HG02588 (cell line): ENCODE results near the gene PPP1R14B.

Experiments used
- ATAC-seq: cut with Tn5 transposase; IDR thresholded peaks from one replicate; pipeline ENCODE4 v1.9.1; 2021; ENCODE audit warnings: mild to moderate bottlenecking, moderate library complexity; ENCODE audit not compliant: unreplicated experiment

Gene PPP1R14B, protein sequence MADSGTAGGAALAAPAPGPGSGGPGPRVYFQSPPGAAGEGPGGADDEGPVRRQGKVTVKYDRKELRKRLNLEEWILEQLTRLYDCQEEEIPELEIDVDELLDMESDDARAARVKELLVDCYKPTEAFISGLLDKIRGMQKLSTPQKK

DNA sequence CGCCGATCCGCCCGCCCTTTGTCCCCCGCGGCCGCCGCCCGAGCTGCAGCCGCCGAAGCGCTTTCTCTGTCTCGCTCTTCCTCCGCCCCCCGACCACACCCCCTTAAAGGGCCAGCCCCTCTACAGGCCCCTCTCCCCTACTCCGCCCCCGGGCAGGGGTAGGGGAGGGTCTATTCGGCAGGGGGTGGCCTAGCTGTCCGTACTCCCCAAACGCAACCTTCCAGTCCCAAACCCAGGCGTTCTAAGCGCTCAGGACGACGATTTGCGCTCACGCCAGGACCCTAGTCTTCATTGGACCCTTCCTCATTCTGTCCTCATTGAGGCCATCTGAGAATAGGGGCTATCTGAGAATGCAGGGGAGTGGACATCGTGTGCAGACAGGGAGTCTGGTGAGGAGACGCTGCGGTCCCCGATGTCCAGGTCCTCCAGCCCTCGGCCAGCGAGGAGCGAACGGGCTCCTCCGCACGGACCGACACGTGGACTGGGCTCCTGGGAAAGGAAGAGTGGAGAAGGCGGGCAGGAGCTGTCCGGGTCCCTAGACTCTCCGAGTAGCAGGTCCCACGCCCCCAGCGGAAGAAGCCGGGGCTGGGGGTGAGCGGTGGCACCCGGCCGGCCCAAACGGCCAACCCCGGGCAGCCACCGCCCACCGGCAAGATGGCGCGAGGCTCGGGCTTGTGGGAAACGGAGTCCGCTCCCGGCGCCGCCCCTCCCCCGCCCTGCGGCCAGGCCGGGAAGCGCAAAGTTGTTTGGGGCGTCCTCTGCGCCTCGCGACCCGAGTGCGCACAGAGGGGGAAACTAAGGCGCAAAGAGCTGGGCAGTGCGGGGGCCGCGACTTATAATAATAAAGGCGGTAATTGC, at the start of gene PPP1R14B:
PPP1R14B (minus strand) TSS at position 73 of the 858 bp plus-strand sequence. CDS start 270 bp downstream, outside the sequence.
- peak; percentile 29 for ATAC-seq

DNA sequence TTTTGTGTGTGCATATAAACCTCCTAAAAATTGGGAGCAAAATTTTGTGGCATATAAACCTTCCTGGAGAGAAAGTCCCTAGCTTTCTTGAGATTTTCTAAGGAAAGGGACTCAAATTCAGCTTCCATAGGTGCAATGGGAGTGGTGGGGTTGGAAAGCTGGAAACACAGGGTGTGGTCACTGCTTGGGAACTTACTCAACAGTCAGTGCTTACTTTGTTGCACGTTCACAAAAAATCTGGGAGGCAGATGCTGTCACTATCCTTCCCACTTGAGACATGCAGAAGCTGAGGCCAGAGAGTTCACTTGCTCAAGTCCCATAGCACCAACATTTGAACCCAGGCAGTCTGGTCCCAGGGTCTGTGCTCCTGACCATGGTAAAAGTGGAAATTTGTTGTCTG, 49.5 kb upstream of the PPP1R14B start:
- no peak for ATAC-seq

DNA sequence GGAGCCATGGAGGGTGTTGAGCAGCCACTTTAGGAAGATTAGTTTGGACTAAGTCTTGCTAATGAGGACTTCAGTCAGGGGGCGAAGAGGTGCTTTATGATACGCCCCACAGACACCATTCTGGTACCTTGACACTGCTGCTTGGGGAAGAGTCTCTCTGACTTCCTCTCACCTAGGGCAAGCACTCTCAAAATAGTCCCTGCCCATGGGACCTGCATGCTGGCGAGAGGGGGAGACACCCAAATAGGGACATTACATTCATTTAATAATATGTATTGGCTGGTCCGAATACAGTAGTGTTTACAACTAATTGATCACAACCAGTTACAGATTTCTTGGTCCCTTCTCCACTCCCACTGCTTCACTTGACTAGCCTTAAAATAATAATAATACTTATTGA, 49.0 kb upstream of the PPP1R14B start:
- ATAC-seq = no peak

DNA sequence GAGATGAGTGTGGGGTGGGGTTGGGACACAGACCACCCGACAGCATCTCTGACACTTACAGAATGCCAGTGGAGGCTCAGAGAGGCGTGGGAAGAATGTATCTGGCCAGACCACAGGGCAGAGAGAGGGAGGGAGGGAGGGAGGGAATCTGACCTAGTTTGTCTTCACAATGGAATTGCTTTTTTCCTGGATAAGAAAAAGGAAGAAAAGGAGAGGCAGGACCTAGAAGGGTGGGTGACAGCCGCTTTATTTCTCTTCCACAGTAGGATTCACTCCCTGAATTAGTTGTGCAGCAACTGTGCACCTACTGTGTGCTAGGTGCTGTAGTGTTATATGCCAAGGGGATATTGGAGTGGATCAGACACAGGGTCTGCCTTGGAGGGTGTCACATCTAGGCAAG, 48.0 kb upstream of the PPP1R14B start:
- no peak for ATAC-seq

DNA sequence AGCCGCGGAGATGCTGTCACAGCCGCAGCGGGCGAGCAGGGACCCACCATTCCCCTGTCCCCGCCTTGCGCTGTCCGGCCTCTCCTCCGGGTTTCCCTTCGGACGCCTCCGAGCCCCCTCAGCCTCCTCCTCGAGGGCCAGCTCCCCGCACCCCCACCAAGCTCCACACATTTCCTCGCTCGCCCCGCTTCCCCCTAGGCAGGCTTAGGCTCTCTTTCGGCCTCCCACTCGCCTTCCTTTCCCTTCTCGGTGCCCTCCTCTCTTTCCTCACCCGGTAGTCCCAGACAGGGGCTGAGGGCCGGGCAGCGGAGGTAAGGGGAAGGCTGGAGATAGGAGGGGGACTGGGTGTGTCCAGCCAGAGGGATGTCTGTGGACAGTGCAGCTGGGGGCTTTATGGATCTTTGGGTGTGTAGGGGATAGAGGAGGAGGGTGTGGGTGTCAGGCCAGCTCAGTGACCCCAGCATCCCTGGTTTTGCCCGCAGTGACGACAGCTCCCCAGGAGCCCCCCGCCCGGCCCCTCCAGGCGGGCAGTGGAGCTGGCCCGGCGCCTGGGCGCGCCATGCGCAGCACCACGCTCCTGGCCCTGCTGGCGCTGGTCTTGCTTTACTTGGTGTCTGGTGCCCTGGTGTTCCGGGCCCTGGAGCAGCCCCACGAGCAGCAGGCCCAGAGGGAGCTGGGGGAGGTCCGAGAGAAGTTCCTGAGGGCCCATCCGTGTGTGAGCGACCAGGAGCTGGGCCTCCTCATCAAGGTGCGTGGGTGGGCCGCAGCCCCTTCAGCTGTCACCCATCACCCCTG, 45.9 kb upstream of the PPP1R14B start:
- ATAC-seq = no peak

DNA sequence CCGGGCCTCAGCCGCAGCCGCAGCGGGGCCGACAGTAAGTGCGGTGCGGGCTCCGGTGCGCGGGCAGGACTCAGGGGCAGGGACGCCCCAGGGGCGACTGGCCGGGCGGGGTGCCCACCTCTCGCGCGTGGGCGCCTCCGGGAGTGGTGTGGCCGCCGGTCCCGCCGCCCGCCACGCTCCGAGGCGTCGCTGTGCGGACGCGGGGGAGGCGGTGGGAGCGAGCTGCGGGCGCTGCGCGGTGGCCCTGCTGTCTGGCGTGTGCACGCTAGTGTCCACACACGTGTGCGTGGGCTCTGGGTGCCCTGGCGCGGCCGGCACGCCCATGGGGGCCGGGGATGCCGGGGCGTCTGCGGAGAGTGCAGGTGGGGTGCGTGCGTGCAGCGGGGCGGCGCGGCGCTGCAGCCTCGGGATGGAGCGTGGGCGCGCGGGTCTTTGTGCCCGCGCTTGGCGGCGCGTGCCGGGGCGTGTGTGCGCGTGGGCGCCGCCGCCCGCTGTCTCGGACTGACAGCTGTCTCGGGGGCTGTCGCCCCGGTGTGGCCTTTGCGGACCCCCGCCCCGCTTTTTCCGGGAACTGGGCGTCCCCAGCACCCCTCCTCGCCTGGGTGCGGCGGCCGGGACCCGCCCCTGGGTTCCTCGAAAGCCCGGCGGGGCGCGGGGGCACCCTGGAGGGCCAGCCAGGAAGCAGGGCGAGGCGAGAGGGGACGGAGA, 45.2 kb upstream of the PPP1R14B start:
- no peak for ATAC-seq

DNA sequence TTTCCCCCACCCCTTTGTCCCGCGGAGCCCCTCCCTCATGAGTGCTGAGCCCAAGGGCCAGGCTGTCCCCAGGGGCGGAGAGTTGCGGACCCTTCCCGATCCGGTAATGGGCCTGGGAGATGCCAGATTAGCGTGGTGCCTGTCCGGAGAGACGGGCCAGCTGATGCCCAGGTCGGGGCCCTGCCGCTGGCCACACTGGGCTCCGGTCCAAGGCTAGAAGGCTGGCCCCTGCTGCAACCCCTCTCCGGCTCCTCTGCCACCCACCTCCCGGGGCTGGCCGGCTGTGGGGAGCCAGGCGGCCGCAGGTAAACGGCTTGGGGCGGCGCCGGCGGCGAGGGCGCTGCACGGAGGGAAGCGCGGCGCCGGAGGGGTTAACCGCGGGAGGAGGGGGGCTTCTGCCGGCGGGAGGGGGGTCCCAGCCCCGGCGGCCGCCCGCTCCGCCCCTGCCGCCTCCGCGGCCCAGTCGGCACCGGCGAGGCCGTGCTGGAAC, 44.6 kb upstream of the PPP1R14B start, which contains the start of gene KCNK4:
KCNK4 (plus strand) TSS at position 41 of the 490 bp plus-strand sequence. CDS start 1,717 bp downstream, outside the sequence.
- ATAC-seq = no peak

DNA sequence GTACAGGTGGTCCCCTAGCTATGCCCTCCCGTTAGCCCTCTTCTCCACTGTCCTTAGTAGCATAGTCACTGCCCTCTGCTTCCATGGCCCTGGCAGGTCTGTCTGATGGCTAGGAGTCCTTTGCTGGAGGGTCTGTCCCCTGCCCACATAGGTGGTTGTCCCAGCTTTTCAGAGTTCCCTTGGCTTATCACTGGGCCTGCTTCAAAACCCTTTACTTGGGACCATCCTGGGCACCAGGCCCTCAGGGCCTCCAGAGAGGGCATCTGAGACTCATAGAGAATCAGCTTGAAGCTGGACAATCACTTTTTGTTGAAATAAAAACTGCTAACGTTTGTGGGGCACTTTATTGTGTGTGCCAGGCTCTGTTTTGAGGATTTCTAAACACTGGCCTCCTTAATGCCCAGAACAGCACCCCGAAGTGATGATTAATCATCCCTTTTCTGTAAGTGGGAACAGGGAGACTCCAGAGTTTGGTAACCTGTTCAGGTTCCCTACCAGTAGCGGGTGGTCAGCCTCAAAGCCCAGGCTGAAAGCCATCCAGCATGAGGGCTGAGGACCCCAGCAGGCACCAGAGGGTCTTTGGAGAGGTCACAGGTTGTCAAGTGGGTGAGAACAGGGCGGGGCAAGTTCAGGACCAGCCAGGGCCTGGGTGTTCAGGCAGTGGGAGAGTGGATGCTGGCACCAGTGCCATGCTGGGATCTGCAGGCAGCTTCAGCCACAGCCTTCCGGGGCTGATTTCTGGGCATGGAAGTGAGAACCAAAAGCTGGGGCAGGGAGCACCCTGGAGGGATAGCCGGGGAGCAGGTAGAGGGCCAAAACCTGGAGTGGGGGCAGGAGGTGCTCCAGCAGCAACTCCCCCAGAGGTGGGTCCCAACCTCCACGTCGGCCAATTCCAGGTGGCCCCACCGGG, 43.9 kb upstream of the PPP1R14B start:
- no peak for ATAC-seq

DNA sequence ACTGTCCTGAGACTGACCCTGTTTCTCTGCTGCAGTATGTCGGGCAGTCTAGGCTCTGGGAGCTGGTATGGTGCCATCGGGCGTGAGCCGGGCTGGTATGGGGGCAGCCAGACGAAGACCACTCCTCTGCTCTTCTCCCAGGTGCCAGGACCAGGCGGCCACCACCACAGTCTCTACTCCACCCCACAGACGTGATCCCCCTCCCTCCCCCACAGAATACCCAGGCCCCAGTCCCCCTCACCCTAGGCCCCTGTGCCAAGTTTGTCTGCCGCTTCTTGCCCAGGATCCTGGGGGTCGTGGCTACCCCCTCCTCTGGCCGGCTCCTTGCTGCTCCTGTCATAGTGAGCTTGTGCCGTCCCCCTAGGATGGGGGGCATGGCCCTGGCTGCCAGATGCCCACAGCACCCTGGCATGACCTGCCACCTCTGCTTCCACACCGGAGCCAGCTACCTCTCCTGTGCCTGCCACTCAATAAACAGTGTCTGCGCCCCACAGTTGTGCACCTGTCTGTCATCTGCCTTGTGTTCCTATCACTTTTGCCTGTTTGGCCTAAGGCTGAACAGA, 42.3 kb upstream of the PPP1R14B start:
- no peak for ATAC-seq

DNA sequence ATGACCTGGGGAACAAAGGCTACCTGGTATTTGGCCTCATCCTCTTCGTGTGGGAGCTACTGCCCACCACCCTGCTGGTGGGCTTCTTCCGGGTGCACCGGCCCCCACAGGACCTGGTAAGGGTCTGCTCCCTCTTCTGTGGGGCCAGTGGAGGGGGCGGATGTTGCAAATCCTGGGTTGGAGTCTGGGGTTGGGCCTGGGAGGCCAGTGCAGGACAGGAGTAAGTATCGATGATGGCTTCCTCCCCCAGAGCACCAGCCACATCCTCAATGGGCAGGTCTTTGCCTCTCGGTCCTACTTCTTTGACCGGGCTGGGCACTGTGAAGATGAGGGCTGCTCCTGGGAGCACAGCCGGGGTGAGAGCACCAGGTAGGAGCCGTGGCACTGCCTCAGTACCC, 41.6 kb upstream of the PPP1R14B start:
- ATAC-seq = no peak

DNA sequence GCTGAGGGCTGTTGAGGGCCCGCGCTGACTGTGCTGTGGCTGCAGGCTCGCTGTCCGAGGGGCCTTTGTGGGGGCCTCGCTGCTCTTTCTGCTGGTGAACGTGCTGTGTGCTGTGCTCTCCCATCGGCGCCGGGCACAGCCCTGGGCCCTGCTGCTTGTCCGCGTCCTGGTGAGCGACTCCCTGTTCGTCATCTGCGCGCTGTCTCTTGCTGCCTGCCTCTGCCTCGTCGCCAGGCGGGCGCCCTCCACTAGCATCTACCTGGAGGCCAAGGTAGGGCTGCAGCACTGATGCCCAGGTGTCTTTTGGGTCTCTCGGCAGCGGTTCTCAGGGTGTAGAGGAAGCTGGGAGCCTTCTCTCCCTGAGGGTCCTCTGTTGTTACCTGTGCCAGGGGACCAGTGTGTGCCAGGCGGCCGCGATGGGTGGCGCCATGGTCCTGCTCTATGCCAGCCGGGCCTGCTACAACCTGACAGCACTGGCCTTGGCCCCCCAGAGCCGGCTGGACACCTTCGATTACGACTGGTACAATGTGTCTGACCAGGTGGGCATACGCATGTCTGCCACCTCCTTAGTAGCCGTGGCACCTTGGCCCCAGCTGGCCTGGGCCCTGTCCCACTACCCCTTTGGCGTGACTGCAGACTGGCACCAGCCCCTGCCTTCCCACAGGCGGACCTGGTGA, 41.1 kb upstream of the PPP1R14B start:
- no peak for ATAC-seq

DNA sequence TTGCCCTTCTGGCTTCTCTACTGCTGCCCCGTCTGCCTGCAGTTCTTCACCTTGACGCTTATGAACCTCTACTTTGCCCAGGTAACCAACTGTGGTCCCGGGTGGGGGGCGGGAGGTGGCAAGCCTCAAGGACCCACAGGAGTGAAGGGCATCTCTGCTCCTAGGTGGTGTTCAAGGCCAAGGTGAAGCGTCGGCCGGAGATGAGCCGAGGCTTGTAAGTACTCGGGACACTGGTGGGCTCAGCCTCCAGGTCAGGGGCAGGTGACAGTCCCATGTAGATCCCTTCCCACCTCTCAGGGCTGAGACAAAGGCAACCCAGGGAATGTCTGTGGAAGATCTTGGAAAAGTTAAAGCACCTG, 40.0 kb upstream of the PPP1R14B start:
- ATAC-seq = no peak

DNA sequence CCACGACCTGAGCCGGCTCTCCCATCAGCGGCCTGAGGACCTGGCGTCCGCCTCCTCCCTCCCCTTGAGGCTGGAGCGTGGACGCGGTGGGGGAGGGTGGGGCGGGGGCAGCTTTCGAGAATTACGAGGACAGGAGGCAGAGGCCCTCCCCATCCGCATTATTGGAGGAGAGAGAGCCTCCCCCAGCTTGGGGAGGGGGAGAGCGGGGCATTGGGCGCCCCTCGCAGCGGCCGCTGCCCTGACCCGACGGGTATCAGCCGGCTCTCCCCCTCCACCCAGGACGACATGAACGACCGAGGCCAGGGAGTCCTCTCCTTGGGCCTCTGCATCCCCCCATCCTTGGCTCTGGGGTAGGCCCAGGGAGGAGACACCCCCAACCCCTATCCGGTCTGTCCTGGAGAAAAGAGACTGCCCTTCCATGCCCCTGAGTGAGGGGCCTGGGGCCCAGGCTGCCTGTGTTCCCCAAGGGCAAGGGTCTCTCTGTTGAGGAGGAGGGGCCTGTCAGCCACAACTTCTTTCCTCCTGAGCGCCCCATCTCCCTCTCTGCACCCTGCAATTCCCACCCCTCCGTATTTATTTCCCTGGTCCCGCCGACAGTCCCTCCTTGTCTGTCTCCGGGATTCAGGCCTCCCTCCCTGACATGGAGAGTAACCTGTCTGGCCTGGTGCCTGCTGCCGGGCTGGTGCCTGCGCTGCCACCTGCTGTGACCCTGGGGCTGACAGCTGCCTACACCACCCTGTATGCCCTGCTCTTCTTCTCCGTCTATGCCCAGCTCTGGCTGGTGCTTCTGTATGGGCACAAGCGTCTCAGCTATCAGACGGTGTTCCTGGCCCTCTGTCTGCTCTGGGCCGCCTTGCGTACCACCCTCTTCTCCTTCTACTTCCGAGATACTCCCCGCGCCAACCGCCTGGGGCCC, 39.4 kb upstream of the PPP1R14B start:
- ATAC-seq = no peak

DNA sequence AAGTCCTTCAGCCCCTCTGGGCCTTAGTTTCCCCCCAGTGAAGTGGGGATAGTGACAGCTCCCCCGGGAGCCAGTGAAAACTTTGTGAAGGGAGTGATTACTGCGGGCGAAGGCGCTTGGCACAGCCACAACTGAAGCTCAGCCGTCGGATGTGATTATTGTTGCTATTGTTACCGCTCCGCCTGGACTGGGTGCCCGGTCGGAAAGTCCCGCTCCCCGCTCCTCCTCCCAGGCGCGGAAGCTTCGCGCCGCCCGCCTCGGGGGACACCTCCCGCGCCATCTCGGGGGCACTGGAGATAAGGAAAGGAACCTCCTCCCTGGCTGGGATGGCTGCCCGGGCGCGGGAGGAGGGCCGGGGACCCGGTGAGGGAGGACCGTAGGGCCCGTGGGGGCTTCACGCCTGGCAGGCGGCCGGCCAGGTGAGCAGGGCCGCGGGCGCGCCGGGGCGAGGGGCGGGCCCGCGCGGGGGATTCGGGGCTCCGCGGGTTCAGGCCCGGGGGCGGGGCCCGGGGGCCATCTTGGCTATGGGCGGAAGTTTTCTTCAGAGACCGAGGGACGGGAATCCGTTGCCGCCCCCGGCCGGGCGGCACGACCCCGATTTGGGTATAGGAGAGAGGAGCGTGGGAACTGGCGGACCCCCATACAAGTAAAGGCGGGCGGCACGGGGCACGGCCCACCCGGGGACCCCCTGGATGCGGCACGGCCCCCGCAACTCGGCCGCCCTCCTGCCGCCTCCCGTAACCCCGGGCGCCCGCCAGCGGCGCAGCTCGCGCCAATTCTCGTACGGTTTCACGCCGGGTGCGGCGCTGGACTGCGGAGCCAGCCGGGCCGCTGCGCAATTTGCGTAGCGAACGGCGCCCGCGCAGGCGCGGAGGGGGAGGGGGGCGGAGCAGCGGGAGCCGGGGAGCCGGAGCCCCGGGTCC, 38.5 kb upstream of the PPP1R14B start, which contains the start of gene GPR137:
GPR137 (plus strand) TSS at position 887 of the 923 bp plus-strand sequence. CDS start 677 bp downstream, outside the sequence.
- ATAC-seq = peak; percentile 49

DNA sequence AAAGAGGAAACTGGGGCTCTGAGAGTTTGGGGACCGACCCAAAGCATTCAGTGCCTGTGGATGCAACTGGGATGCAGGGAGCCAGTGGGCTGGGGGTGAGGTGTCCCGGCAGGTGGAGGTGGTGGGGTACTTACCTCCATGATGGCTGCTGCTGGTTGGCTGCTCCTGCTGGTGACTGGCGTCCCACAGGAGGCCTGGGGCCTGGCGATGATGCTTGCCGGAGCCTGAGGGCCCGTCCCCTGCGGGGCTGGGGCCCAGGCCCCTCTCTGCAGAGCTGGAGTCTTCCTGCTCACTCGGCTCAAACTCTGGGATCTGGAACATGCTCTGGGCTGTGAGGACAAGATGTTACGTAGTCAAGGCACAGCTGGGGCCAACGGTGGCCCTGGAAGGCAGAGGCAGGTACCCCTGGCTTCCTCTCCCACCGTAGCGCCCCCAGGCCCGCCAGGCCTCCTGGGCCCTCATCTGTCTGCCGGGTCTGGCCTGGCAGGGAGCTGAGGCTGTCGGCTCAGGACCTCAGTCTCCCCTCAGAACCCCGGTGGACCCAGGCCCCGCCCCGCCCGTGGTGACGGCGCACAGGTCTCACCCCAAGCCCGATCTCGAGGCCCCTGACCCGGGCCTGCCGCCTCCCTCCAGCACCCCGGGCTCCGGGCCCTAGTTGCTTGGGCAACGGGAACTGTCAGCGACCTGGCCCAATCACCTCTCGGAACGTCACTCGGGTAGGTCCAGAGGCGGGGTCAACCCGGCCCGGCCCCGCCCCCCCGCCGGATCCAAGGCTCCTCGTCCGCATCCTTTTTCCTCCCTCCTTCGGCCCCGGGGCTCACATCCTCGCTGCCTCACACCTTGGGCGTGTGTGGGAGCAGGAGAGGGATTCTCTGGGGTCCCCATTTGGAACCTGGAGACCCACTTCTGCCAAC, 37.6 kb upstream of the PPP1R14B start, which contains the start of gene BAD:
BAD (minus strand) TSS at position 618 of the 914 bp plus-strand sequence; CDS start at position 321, 297 bp downstream.
- ATAC-seq = peak; percentile 64
